GM11168 (cell line): ENCODE data around the gene KRTAP9-2.
"Not testable (repeated sequence)": the region's sequence is repeated elsewhere in the genome, so short reads cannot be mapped to it uniquely, and the experiment has no call there.

Experiments
- in situ Hi-C: fragments of 300-500 bp; cut with MboI; formaldehyde crosslinking; loops from one replicate; pipeline ENCODE4 v1.12.0; 2022; ENCODE audit warnings: low sequenced_read_pairs; ENCODE audit not compliant: unreplicated experiment

The KRTAP9-2 gene, protein sequence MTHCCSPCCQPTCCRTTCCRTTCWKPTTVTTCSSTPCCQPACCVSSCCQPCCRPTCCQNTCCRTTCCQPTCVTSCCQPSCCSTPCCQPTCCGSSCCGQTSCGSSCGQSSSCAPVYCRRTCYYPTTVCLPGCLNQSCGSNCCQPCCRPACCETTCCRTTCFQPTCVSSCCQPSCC

DNA sequence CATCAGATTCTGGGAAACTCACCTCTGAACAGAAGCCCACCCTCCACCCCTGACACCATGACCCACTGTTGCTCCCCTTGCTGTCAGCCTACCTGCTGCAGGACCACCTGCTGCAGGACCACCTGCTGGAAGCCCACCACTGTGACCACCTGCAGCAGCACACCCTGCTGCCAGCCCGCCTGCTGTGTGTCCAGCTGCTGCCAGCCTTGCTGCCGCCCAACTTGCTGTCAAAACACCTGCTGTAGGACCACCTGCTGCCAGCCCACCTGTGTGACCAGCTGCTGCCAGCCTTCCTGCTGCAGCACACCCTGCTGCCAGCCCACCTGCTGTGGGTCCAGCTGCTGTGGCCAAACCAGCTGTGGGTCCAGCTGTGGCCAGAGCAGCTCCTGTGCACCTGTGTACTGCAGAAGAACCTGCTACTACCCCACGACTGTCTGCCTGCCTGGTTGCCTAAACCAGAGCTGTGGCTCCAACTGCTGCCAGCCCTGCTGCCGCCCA, at the start of gene KRTAP9-2:
Gene KRTAP9-2, plus strand, starts transcription at position 51 of the 498 bp plus-strand sequence. Its CDS starts 7 bp downstream, at position 58.
- in situ Hi-C loops = not testable (repeated sequence)

- in situ Hi-C loops = no loop called here
These were observed 49.6 kb upstream of the KRTAP9-2 start for GRCh38 chr17:41176744-41177387.

GRCh38 chr17:41177727-41178271, 48.6 kb upstream of the KRTAP9-2 start, which contains the start of gene KRTAP4-2:
Gene KRTAP4-2, minus strand, starts transcription at chr17:41178221. Its CDS starts 57 bp downstream, at chr17:41178164.
- in situ Hi-C loops = no loop called here

GRCh38 chr17:41178341-41178740, 48.1 kb upstream of the KRTAP9-2 start:
- in situ Hi-C loops = no loop called here

- in situ Hi-C loops = no loop called here
These were observed 47.4 kb upstream of the KRTAP9-2 start for GRCh38 chr17:41178843-41179616.

GRCh38 chr17:41184480-41184961, 41.9 kb upstream of the KRTAP9-2 start, which contains the start of gene KRTAP4-1:
Gene KRTAP4-1, minus strand, starts transcription at chr17:41184911. Its CDS starts 57 bp downstream, at chr17:41184854.
- in situ Hi-C loops = no loop called here

DNA sequence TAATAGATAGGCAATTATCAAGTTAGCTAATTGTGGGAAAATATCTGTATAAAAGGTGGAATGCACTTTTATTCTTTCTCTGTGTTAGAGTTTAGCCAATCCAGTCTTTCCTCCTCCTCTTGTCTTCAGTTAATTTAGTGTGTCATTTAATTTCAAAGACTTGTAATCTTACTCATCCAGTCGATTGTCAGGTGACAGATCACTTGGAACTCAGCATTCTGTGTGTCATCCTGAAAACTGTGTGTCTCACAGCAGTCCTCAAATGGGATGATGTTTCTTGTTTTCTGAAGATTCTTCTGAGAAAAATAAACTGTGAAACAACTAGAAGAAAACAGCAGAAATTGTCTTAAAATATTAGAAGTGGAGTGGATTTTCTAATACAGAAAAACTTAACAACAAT, 41.4 kb upstream of the KRTAP9-2 start:
- in situ Hi-C loops = no loop called here

DNA sequence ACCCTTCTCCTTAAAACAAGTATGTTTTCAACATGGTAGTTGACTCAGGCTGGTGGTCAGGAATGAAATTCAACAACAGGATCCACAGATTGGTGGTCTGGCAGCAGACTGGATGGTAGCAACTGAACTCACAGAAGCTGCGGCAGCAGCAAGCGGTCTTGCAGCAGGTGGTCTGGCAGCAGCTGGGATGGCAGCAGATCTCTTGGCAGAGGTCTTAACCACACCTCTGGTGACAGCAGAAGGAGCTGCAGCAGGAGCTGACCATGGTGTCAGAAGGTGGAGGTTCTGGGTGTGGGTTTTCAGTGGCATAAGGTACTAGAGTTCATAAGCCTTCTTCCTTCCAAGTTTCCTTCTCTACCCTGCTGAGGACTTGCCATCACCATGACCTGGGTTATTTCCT, 39.6 kb upstream of the KRTAP9-2 start:
- in situ Hi-C loops = no loop called here

DNA sequence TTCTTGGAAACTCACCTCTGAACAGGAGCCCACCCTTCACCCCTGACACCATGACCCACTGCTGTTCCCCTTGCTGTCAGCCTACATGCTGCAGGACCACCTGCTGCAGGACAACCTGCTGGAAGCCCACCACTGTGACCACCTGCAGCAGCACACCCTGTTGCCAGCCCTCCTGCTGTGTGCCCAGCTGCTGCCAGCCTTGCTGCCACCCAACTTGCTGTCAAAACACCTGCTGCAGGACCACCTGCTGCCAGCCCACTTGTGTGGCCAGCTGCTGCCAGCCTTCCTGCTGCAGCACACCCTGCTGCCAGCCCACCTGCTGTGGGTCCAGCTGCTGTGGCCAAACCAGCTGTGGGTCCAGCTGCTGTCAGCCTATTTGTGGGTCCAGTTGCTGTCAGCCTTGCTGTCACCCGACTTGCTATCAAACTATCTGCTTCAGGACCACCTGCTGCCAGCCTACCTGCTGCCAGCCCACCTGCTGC, 36.6 kb upstream of the KRTAP9-2 start, which contains the start of gene KRTAP9-1:
Gene KRTAP9-1, plus strand, starts transcription at position 51 of the 482 bp plus-strand sequence. Its CDS starts 0 bp downstream, at position 51.
- in situ Hi-C loops = not testable (repeated sequence)

- in situ Hi-C loops = no loop called here
These were observed 36.1 kb upstream of the KRTAP9-2 start for GRCh38 chr17:41190328-41190727.

GRCh38 chr17:41196068-41196467, 30.4 kb upstream of the KRTAP9-2 start:
- in situ Hi-C loops = no loop called here

- in situ Hi-C loops = no loop called here
These were observed 26.9 kb upstream of the KRTAP9-2 start for GRCh38 chr17:41199421-41200078.

DNA sequence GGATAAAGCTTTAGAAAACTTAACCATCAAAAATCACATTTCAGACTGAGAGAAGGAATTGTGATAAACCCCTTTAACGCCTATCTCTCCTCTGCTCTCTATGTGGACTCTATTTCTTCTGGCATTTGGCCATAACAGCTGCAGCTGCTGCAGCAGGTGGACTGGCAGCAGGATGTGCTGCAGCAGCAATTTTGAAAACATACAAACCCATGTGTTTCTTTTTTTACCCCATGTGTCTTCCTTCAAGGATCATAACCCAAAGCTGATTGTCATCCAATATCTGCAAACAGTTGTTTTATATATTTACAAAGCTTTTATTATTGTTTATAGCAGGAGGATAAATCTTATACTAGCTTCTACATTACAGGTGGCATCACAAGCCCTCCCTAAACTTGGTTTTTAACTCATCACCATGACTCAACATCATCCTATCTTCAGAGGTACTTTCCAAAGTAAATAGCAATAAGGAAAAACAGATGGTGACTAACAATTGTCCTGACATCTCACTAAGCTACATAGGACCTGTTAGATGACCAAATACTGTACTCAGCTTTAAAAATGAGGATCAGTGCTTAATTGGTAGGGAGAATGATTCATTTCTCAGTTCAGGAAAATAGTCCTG, 14.5 kb upstream of the KRTAP9-2 start:
- in situ Hi-C loops = no loop called here

- in situ Hi-C loops = no loop called here
These were observed 13.8 kb upstream of the KRTAP9-2 start for GRCh38 chr17:41212524-41213169.

DNA sequence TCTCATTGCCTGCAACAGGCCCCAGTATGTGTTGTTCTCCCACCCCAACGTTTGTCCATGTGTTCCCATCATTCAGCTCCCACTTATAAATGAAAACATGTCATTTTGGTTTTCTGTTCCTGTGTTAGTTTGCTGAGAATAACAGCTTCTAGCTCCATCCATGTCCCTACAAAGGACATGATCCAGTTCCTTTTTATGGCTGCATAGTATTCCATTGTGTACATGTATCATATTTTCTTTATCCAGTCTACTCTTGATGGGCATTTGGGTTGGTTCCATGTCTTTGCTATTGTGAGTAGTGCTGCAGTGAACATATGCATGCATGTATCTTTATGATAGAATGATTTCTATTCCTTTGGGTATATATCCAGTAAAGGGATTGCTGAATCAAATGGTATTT, 10.8 kb upstream of the KRTAP9-2 start:
- in situ Hi-C loops = no loop called here

DNA sequence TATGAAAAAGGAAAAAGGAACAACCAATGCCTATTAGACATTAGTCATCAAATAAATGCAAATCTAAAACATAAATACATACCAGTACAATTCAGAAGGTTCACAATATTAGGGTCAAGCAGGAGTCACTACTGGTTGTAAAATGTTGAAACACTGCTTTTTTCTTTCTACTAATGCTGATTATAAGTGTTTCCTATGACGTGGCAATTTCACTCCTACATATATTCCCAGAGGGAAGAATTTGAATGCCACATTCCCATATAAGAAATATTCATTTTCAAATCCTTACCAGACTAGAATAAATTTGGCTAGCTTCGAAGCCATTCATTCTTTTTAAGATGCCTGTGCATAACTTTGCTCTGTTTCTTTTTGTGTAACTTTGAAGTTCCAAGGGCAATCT, 2.6 kb upstream of the KRTAP9-2 start:
- in situ Hi-C loops = no loop called here

GRCh38 chr17:41226051-41226450, 397 bp upstream of the KRTAP9-2 start:
- in situ Hi-C loops = no loop called here

DNA sequence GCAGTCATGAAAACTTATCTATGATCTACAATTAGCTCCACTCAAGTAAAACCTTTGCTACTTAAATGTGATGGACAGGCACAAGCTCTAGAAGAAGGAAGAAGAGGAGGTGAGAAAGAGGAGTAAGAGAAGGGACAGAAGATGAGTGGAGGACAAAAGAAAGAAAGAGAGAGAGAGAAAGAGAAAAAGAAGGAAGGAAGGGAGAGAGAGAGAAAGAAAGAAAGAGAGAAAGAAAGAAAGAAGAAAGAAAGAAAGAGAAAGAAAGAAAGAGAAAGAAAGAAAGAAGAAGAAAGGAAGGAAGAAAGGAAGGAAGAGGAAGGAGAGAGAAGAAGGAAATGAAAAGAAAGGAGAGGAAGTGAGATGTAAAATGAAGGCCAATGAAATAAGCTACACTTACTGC, 3.6 kb downstream of the KRTAP9-2 start:
- in situ Hi-C loops = no loop called here

DNA sequence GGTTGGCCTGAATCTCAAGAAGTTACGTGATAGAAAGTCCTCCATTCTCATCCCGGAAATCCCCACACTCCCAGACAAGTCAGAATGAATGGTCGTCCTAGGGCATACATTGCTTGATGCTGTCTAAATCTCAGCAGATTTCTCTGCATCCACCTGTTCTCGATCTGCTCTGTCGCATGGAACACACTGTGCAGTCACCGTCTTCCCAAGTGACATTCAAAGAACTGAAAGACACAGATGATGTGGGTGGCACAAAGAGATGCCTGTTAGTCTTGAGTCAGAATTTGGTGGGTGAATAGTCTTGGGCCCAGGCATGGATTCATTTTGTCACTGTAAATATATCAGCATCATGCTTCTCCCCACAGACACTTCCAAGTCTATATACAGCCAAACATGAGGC, 5.3 kb downstream of the KRTAP9-2 start:
- in situ Hi-C loops = no loop called here
